ENCODE data around the gene NUP210.

- no peak for TF ChIP-seq SUZ12 (IDR thresholded peaks at IDR 0.05; ENCODE audit: extremely low read depth, insufficient read depth, insufficient read length)
- no peak for TF ChIP-seq ZNF274 (IDR thresholded peaks at IDR 0.05; ENCODE audit: low read depth, low read length)
Observed at GRCh38 chr3:13440204-13440817, 20.2 kb upstream of the NUP210 start.
